Measurements from ENCODE around the gene CADPS. TPM values are rescaled to one million over a fixed set of nuclear protein-coding genes. Genes with fewer than 3 reads are reported as not detected.

Gene CADPS
- total and polyA plus RNA-seq, 2 of the 4 experiments (the other 2 are of a cell fraction) = not detected

DNA sequence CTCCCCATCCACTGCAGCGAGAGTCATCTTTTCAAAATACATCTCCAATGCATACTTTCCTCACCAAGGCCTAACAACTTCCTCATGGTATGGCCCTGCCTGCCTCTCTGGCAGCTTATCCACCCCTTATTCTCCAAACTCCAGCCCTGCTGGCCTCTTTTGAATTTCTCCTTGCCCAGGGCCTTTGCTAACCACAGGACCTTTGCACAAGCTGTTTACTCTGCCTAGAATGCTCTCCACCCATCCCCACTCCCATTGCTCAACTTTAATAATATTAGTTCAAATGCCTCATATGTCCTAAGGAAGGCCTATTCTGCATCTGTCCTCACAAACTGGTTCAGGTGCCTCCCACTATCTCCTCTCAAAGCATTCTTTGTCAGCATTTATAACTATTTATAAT, 230.7 kb downstream of the CADPS start:
- dilution Hi-C loops (cut with HindIII; ENCODE audit: low sequenced_read_pairs, unreplicated experiment) = no loop called here
- DNase-seq (no peak), ATAC-seq (ENCODE audit: low read depth) (no peak)
- no peak overlapping the region for H2BK15ac ChIP-seq (ENCODE audit: low read depth, low read length)
- H3K9ac ChIP-seq (ENCODE audit: low read depth, low read length) = no peak overlapping the region
- ChIA-PET CTCF (no interaction called here), POLR2A (ENCODE audit: unreplicated experiment) (no interaction called here)
- H3K36me3 ChIP-seq (ENCODE audit: control insufficient read depth, insufficient read depth, low read length) = no peaks in the 10 kb centered on the region
- no peak overlapping the region for H2AK5ac ChIP-seq (ENCODE audit: low read depth, low read length)
- no peak overlapping the region for H4K8ac ChIP-seq (ENCODE audit: low read depth in 2 of 2, low read length in 2 of 2)
- no peak overlapping the region for H3K23ac ChIP-seq (ENCODE audit: low read depth, low read length)
- H3K4ac ChIP-seq (ENCODE audit: low read depth, low read length) = no peak overlapping the region
- no TSS peak for BruUV-seq (replicated peaks)
- H3K4me1 ChIP-seq (ENCODE audit: control insufficient read depth, insufficient read depth, low read length) = no peaks in the 10 kb centered on the region
- no peak for TF ChIP-seq NFE2L2 (IDR thresholded peaks at IDR 0.05; ENCODE audit: low read depth, low read length)
- TF ChIP-seq, protein P1, sequence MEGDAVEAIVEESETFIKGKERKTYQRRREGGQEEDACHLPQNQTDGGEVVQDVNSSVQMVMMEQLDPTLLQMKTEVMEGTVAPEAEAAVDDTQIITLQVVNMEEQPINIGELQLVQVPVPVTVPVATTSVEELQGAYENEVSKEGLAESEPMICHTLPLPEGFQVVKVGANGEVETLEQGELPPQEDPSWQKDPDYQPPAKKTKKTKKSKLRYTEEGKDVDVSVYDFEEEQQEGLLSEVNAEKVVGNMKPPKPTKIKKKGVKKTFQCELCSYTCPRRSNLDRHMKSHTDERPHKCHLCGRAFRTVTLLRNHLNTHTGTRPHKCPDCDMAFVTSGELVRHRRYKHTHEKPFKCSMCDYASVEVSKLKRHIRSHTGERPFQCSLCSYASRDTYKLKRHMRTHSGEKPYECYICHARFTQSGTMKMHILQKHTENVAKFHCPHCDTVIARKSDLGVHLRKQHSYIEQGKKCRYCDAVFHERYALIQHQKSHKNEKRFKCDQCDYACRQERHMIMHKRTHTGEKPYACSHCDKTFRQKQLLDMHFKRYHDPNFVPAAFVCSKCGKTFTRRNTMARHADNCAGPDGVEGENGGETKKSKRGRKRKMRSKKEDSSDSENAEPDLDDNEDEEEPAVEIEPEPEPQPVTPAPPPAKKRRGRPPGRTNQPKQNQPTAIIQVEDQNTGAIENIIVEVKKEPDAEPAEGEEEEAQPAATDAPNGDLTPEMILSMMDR (conservative IDR thresholded peaks at IDR 0.05; ENCODE audit: low read depth, low read length) = no peak
- TF ChIP-seq SMC3 (IDR thresholded peaks at IDR 0.05; ENCODE audit: low read depth, low read length) = no peak
- no peak for TF ChIP-seq RAD21 (IDR thresholded peaks at IDR 0.05; ENCODE audit: low read length)
- TF ChIP-seq CHD1 (IDR thresholded peaks at IDR 0.05; ENCODE audit: low read depth, low read length) = no peak
- no peak for TF ChIP-seq MAZ (IDR thresholded peaks at IDR 0.05; ENCODE audit: borderline replicate concordance, low read depth, low read length)
- no peak for TF ChIP-seq BHLHE40 (IDR thresholded peaks at IDR 0.05; ENCODE audit: low read depth, low read length)
- no peak for TF ChIP-seq MAFK (IDR thresholded peaks at IDR 0.05; ENCODE audit: low read depth, low read length)
- TF ChIP-seq FOS (IDR thresholded peaks at IDR 0.05; ENCODE audit: low read depth, low read length) = no peak
- TF ChIP-seq RFX5 (IDR thresholded peaks at IDR 0.05; ENCODE audit: low read depth, low read length) = no peak
- TF ChIP-seq, protein P2, sequence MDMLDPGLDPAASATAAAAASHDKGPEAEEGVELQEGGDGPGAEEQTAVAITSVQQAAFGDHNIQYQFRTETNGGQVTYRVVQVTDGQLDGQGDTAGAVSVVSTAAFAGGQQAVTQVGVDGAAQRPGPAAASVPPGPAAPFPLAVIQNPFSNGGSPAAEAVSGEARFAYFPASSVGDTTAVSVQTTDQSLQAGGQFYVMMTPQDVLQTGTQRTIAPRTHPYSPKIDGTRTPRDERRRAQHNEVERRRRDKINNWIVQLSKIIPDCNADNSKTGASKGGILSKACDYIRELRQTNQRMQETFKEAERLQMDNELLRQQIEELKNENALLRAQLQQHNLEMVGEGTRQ (IDR thresholded peaks at IDR 0.05; ENCODE audit: low read depth, low read length) = no peak
- no peak for TF ChIP-seq CEBPB (IDR thresholded peaks at IDR 0.05; ENCODE audit: low read depth, low read length)
- no peak overlapping the region for H2BK120ac ChIP-seq (ENCODE audit: low read depth, low read length)
- H2BK5ac ChIP-seq (ENCODE audit: low read depth, low read length, poor library complexity, severe bottlenecking) = no peak overlapping the region
- H3K14ac ChIP-seq (replicated peaks; ENCODE audit: low read depth, low read length) = no peak overlapping the region
- H4K91ac ChIP-seq (ENCODE audit: insufficient read depth, low read depth, low read length) = no peak overlapping the region
- in situ Hi-C loops (cut with MboI; ENCODE audit: low sequenced_read_pairs) = no loop called here
- H3K56ac ChIP-seq (ENCODE audit: extremely low read depth, insufficient read depth, low read length) = no peak overlapping the region
- no peaks in the 10 kb centered on the region for H3K9me1 ChIP-seq (ENCODE audit: insufficient read depth, low read length)
- H2BK20ac ChIP-seq (ENCODE audit: low read depth, low read length) = no peak overlapping the region
- H3K4me2 ChIP-seq (ENCODE audit: low read depth, low read length) = no peak overlapping the region
- intact Hi-C loops (cut with micrococcal nuclease) = no loop called here
- H3K27me3 ChIP-seq (ENCODE audit: control insufficient read depth, insufficient read depth, low read length) = no peaks in the 10 kb centered on the region
- no peak overlapping the region for H4K5ac ChIP-seq (ENCODE audit: low read depth, low read length)
- H2AK9ac ChIP-seq (replicated peaks; ENCODE audit: low read depth, low read length, poor library complexity) = no peak overlapping the region
- H3K9me3 ChIP-seq (ENCODE audit: control insufficient read depth, insufficient read depth, low read length) = no peaks in the 10 kb centered on the region
- WGBS, 2 experiments (ENCODE audit: extremely low coverage in 2 of 2, insufficient read length in 1 of 2) = no CpG with 5 or more reads among the region's 1 CpG
- no peaks in the 10 kb centered on the region for H4K20me1 ChIP-seq (ENCODE audit: insufficient read depth, low read length)
- H2AFZ ChIP-seq (replicated peaks; ENCODE audit: low read length, poor library complexity) = no peak overlapping the region
- no peaks in the 10 kb centered on the region for H3K79me1 ChIP-seq (ENCODE audit: low read depth in 1 of 2, low read length in 2 of 2)
- no peak overlapping the region for H3K4me3 ChIP-seq (ENCODE audit: insufficient read depth, low read depth, low read length)
- H3K18ac ChIP-seq (ENCODE audit: low read depth, low read length) = no peak overlapping the region
- no peak overlapping the region for H3K27ac ChIP-seq (ENCODE audit: insufficient read depth, low read length)
